Bladder microvascular endothelial cell (primary cell): Measurements from ENCODE around the gene LTO1. TPM values are rescaled to one million over a fixed set of nuclear protein-coding genes. Genes with fewer than 3 reads are reported as not detected.

Source experiments
- total RNA-seq: library from RNA; depleted of rRNA; stranded (reverse); fragments of >200 nt; gene quantifications from 2 replicates; pipeline ENCODE4 v1.2.3, GENCODE V29; 2014

LTO1 gene, protein sequence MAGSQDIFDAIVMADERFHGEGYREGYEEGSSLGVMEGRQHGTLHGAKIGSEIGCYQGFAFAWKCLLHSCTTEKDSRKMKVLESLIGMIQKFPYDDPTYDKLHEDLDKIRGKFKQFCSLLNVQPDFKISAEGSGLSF
- total RNA-seq, result 10.8 and 25.4 TPM in 2 replicates

DNA sequence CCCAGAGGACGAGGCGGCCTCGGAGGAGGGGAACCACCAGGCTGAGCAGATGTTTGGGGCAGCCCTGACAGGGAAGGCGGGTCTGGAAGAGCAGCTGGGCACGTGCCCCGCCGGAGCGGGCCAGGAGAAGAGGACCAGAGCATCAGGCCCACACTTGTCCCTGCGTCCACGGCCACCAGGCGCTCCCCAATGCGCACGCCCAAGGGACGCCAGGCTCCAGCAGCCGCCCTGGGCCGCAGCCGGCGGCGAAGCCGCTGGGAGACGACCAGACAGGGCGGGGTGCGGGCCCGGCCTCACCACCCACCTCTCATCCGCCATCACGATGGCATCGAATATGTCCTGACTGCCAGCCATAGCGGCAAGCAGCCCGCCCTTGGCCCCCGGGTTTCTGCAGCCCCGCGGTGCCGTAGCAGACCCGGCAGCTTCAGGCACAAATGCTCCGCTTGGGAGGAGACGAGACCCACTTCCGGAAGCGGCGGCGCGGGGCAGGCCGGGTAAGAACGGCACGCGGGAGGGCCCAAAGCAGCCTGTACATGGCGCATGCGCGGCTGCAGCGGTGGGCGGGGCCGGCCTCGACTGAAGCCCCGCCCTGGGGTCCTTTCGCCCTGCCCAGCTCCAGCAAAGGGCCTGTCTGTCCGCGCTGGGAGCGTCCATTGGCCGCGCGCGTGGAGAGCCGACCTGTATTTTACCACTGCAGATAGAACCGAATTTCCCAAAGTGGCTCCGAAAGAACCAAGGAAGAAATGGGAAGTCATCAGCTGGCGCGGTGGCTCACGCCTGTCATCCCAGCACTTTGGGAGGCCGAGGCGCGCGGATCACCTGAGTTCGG, at the start of gene LTO1:
Gene LTO1 (minus strand): TSS at position 468 of the 829 bp plus-strand sequence. CDS start 114 bp downstream, at position 354.

DNA sequence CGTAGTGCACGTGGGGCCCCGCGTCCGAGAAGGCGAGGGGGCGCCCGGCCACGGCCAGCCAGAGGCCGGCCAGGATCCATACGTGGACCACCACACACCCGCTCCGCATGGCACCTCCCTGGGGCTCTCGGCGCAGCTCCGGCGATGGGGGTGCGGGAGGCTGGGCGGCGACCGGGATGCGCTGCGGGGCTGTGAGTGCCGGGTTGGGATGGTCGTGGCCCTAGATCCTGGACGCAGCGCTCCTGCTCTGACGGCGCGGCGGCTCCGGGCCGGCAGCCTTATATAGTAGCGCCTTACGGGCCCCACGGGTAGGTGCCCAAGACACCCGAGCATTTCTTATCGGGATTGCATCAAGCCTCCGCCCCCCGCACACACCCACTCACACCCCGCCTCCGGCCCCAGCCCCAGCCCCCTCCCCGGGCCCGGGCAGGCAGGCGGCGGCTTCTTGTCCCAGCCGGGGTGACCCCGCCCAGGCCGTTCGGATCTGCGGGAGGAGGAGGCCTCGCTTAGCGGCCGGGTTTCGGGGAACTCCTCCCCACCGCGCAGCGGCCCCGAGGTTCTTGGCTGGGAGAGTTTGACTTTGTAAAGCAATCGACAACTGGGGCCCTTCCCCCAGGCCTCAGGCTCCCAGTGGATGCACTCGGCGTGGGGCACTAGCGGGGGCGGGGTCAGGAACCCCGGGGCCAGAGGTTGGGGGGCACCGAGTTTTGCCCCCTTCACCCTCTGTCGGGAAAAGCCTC, 28.8 kb upstream of the LTO1 start, which contains the start of gene FGF19:
Gene FGF19 (minus strand): TSS at position 255 of the 740 bp plus-strand sequence. CDS start 146 bp downstream, at position 109.

DNA sequence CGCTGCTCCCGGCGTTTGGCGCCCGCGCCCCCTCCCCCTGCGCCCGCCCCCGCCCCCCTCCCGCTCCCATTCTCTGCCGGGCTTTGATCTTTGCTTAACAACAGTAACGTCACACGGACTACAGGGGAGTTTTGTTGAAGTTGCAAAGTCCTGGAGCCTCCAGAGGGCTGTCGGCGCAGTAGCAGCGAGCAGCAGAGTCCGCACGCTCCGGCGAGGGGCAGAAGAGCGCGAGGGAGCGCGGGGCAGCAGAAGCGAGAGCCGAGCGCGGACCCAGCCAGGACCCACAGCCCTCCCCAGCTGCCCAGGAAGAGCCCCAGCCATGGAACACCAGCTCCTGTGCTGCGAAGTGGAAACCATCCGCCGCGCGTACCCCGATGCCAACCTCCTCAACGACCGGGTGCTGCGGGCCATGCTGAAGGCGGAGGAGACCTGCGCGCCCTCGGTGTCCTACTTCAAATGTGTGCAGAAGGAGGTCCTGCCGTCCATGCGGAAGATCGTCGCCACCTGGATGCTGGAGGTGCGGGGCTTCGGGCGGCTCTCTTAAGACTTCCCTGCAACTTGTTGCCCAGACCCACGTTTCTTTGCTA, 34.1 kb downstream of the LTO1 start, which contains the start of gene CCND1:
Gene CCND1 (plus strand): TSS at position 162 of the 587 bp plus-strand sequence. CDS start 158 bp downstream, at position 320.

Other genes starting within 250 kb of the LTO1 start
- under 0.01 TPM in 1 of 2 replicates, not detected in the other for gene LINC01488, start 193.7 kb downstream of the LTO1 start, total RNA-seq
- gene CCND1, start 34.2 kb downstream of the LTO1 start, total RNA-seq, result 246 and 954 TPM in 2 replicates
- gene FGF19, start 28.7 kb upstream of the LTO1 start, total RNA-seq, result not detected in 2 replicates
- gene FGF4, start 100.0 kb upstream of the LTO1 start, total RNA-seq, result not detected in 2 replicates
- not detected in 2 replicates for gene FGF3, start 144.1 kb upstream of the LTO1 start, total RNA-seq